Measurements from ENCODE around the gene HS3ST5.
"Not testable (repeated sequence)": the region's sequence is repeated elsewhere in the genome, so short reads cannot be mapped to it uniquely, and the experiment has no call there.

HS3ST5 gene

GRCh38 chr6:114090626-114091025 is 252.2 kb downstream of the HS3ST5 start:
- DNase-seq (ENCODE audit: low read depth in 2 of 2) = no peak

DNA sequence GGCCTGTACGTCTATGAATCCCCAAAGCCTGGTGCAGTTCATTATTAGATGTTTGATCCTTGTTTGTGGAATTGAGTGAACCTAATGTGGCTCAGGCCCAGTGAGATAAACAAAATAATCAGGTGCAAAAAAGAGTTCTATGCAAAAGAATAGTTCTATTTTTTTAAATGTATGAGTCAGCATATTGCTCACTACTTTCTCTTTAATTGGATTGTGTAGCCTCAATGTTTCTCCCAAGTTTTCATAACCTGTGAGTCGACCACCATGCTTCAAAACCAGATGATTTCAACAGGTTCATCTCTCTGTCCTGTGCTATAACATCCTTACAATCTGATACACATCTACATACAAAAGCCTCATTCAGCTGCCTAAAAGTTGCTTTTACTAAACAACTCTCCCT is 255.3 kb downstream of the HS3ST5 start:
- no peak for DNase-seq (ENCODE audit: low read depth in 2 of 2)

DNA sequence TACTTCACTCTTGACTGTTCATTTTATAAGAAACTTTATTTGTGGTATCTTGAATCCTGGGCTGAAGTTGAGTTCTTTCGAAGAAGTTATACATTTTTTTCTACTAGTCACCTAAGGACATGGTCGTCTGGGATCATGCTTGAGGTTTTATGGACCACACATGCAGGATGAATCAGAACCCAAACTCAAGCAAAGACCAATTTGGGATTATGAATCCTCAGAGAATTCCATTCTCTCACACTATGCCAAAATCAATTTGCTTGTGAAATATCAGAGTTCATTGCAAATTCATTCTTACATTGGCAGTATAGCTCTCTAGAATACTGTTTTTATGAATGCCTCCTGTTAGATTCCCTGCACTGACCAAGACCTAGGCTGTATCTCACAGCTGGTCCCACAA is 257.6 kb downstream of the HS3ST5 start:
- DNase-seq (ENCODE audit: low read depth in 2 of 2) = no peak

- DNase-seq (ENCODE audit: low read depth in 2 of 2) = no peak
These were observed 258.4 kb downstream of the HS3ST5 start for GRCh38 chr6:114084327-114084890.

DNA sequence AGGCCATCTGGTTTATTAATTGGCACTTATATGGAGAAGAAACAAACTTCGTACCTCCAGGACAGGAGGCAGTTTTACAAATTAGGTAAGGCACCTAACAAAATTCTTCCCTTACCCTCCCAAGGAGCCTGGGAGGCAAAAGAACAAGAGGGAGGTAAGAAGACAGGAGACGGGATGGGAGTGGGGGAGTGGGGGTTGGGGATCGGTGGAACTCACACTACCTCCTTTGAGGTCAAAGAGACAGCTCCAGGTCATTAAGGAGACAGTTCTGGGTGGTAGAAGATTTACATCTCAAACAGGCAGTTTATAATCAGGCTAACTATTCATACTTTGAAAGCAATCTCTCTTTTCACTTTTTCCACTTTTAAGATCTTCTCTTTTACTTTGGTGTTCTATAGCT is 259.6 kb downstream of the HS3ST5 start:
- no peak for DNase-seq (ENCODE audit: low read depth in 2 of 2)

- no peak for DNase-seq (ENCODE audit: low read depth in 2 of 2)
These were observed 261.1 kb downstream of the HS3ST5 start for GRCh38 chr6:114081730-114082129.

GRCh38 chr6:114080891-114081510 is 261.8 kb downstream of the HS3ST5 start:
- no peak for DNase-seq (ENCODE audit: low read depth in 2 of 2)

DNA sequence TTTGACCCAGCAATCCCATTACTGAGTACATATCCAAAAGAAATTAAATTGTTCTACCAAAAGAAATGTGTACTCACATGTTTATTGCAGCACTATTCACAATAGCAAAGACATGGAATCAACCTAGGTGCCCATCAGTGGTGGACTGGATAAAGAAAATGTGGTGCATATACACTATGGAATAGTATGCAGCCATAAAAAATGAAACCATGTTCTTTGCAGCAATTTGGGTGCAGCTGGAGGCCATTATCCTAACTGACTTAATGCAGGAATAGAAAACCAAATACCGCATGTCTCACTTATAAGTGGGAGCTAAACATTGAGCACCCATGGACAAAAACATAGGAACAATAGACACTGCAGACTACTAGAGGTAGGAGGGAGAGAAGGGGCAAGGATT is 262.4 kb downstream of the HS3ST5 start:
- DNase-seq (ENCODE audit: low read depth in 2 of 2) = not testable (repeated sequence)

GRCh38 chr6:114075777-114076176 is 267.0 kb downstream of the HS3ST5 start:
- DNase-seq (ENCODE audit: low read depth in 2 of 2) = no peak

DNA sequence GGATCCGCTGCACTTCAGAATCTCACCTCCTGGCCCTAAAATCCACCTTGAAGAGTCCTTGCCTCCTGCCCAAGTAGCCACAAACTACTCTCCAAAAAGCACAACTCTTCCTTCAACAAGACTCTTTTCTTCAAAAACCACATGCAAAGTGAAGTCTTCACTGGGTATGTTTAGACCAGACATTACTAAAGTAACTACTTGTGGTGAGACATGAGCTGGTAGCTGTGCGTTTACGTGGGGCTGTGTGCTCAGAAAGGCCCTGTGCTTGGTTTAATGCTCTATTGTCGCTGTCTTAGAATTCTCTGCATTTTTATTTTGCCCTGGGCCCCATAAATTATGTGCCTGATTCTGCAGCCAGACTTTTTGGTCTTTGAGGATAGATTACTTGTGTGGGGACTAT is 267.5 kb downstream of the HS3ST5 start:
- no peak for DNase-seq (ENCODE audit: low read depth in 2 of 2)

GRCh38 chr6:114068771-114069170 is 274.1 kb downstream of the HS3ST5 start:
- DNase-seq (ENCODE audit: low read depth in 2 of 2) = no peak

DNA sequence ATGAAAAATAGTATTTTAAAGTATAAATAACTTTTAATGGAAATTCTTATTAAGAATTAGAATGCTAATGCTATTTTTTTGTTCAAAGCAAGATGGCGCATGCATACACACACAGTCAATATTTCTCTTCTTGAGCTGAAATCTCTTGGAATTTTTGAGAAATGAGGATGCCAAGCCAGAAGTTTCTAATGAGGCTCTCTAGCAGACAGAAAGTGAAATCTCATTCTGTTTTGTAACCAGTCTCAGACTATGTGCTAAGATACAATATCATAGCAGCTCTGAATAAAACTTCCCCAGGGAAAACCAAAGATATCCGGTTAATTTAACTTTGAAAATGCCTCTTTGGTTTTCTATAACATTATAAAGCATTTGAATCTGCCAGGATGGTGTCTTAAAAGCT is 274.7 kb downstream of the HS3ST5 start:
- no peak for DNase-seq (ENCODE audit: low read depth in 2 of 2)

GRCh38 chr6:114064862-114065261 is 278.0 kb downstream of the HS3ST5 start:
- no peak for DNase-seq (ENCODE audit: low read depth in 2 of 2)

- no peak for DNase-seq (ENCODE audit: low read depth in 2 of 2)
These were observed 278.9 kb downstream of the HS3ST5 start for GRCh38 chr6:114063956-114064355.

GRCh38 chr6:114062199-114062598 is 280.6 kb downstream of the HS3ST5 start:
- DNase-seq (ENCODE audit: low read depth in 2 of 2) = no peak

DNA sequence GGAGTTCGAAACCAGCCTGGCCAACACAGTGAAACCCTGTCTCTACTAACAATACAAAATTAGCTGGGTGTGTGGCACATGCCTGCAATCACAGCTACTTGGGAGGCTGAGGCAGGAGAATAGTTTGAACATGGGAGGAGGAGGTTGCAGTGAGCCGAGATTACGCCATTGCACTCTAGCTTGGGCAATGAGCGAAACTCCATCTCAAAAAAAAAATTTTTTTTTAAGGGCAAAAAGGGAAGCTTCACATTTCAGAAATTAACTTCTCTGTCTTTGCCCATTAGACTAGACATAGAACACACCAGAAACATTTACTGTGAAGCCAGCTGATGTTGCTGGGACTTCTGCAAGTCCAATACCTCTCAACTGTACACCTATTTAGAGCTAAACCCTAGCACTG is 281.1 kb downstream of the HS3ST5 start:
- no peak for DNase-seq (ENCODE audit: low read depth in 2 of 2)

DNA sequence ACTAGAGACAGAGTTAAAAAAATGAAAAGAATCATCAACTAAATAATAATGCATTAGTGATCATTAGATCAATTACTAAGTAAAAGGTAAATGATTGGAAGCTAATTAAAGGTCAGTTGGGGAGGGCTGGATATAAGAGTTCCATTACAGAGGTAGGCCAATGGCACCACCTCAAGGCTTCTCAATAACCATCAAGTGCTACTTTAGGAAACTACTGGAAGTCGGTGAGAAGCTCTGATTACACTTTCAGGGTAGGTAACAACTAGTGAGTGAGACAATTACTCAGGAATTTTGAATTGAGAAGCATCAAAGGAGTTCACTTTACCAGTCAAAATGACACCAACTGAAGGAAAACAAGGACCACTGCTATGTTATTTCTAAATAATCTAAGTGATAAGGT is 281.7 kb downstream of the HS3ST5 start:
- DNase-seq (ENCODE audit: low read depth in 2 of 2) = no peak

DNA sequence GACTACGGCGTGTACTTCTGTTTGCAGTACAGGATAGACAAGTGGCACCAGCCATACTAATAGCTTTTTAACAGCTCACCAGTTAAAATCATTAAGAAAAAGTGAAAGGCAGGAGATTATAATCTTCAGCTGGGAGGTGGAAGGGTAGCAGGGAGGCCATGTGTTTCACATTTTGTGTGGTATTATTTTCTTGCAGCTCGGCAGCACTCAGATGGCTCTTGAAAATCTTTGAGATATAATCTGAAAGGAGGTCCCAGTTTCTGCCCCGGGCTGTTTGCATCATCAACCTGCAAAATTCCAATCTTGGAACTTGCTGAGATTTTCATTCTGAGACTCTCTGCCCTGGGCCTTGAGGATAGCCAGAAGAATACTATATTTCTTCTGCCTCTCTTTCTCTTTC is 284.4 kb downstream of the HS3ST5 start:
- DNase-seq (ENCODE audit: low read depth in 2 of 2) = no peak

DNA sequence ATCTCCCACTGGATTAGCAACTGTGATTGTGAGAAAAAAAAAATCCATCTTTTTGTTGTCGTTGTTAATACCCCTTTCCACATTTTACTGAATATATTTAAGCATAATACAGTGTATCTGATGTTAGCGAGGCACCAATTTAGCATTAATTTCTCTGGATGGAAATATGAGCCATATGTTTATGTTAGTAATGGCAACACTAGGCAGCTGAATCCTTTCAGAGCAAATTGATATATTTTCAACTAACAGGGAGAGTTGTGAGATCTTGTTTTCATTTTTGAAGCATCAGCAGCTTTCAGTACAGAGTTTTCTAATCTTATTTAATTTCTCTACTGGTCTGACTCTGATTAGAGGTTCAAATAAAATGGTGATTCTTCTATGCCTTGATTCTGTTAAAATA is 287.1 kb downstream of the HS3ST5 start:
- DNase-seq (ENCODE audit: low read depth in 2 of 2) = no peak

DNA sequence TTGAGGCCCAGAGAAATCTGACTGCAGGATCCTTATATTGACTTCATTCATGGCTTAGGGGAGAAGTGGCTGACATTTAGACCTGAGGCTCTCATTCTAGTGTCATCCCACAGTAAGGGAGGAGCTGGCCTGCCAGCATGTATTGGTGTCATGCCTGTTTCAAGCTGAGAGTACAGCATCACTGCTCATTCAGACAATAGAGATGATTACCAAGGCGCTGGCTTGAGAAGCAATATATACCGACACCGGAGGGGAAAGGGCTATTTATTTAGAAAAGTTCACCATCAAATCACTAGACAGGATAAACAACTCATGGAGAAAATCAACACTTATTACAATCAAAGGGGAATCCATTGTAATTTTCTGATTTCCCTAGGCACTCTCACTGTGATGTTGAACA is 287.5 kb downstream of the HS3ST5 start:
- no peak for DNase-seq (ENCODE audit: low read depth in 2 of 2)

DNA sequence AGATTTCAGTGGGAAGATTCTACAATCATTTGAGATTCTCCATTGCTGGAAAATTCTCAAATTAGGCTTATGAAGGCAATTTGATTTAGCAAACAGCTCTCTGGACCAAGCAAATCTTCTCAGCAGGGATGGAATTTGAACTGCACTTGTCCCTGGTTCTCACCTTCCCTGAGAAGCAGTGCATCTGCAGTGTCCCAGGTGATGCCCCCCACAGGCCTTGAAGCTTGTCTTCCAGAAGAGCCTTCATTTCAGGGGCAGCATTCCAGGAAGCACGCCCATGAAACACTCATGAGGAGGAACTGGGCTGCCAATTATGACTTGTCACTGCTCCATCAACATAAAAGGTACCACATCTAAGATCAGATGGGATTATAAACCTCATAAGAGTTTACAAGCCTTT is 289.0 kb downstream of the HS3ST5 start:
- no peak for DNase-seq (ENCODE audit: low read depth in 2 of 2)

- DNase-seq (ENCODE audit: low read depth in 2 of 2) = no peak
These were observed 290.7 kb downstream of the HS3ST5 start for GRCh38 chr6:114052141-114052540.

GRCh38 chr6:114051031-114051430 is 291.8 kb downstream of the HS3ST5 start:
- no peak for DNase-seq (ENCODE audit: low read depth in 2 of 2)

DNA sequence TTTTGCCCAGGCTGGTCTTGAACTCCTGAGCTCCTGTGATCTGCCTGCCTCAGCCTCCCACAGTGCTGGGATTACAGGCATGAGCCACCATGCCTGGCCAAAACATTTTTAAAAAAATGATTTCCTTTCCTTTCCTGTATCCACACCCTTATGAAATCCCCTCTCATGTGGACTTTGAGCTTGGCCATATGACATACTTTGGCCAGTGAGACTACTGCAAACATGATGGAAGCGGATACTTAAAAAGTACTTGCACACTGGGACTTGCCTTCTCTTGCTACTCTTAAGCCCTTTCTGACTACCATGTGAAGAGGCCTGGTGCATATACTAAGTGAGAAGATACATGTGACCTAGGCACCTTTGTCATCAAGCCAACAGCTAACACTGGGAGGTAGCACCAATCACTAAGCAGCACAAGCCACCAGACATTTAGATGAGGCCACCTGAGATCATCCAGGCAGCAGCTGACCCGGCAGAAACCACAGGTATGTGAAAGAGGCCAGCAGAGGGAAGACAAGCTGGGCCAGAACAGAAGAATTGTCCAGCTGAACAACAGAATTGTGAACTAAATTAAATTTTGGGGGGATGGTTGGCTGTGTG is 293.4 kb downstream of the HS3ST5 start:
- DNase-seq (ENCODE audit: low read depth in 2 of 2) = no peak
